HepG2 (cell line): ENCODE measurements around the gene HCFC1R1. TPM values are rescaled to one million over a fixed set of nuclear protein-coding genes. Genes with fewer than 3 reads are reported as not detected.
A peak's percentile ranks its signal among the peaks of the same experiment; 100 is the strongest.

ENCODE experiments used
- AGO2 ChIP-seq: fragments of 200-400 bp; formaldehyde crosslinking; optimal IDR thresholded peaks from 2 replicates; pipeline ENCODE3; 2017; ENCODE audit warnings: mild to moderate bottlenecking, low read depth, low read length, moderate library complexity
- GLI4 ChIP-seq: sonication (generic); formaldehyde crosslinking; IDR thresholded peaks from 2 replicates; pipeline ENCODE4 v1.5.1; 2020; ENCODE audit warnings: missing genetic modification reagents, mild to moderate bottlenecking, moderate library complexity, borderline replicate concordance
- GRHL1 ChIP-seq: sonication (generic); formaldehyde crosslinking; conservative IDR thresholded peaks from 2 replicates; pipeline ENCODE4 v1.8.0; 2022; ENCODE audit warnings: missing genetic modification reagents
- HMGXB4 ChIP-seq, 2 experiments: sonication (generic) in 1 of 2; formaldehyde crosslinking in 1 of 2; IDR thresholded peaks; 2 replicates each; pipeline versions ENCODE4 v1.4.0 to v1.6.1; 2018 to 2020; ENCODE audit warnings: missing genetic modification reagents in 2 of 2, borderline replicate concordance in 1 of 2, low read depth in 1 of 2, mild to moderate bottlenecking in 1 of 2, missing biosample characterization in 1 of 2
- RAD21 ChIP-seq: fragments of 450-650 bp; formaldehyde crosslinking; IDR thresholded peaks from 2 replicates; pipeline ENCODE4 v1.5.0; 2020; ENCODE audit warnings: mild to moderate bottlenecking
- SRSF4 ChIP-seq: fragments of 200-400 bp; formaldehyde crosslinking; IDR thresholded peaks from one replicate; pipeline ENCODE4 v1.6.1; 2018; ENCODE audit warnings: mild to moderate bottlenecking, low read depth, low read length, moderate library complexity; ENCODE audit not compliant: poor library complexity, severe bottlenecking
- ZBTB39 ChIP-seq: sonication (generic); formaldehyde crosslinking; IDR thresholded peaks from 2 replicates; pipeline ENCODE4 v1.5.0; 2020; ENCODE audit warnings: missing genetic modification reagents
- ZMAT3 ChIP-seq: sonication (generic); formaldehyde crosslinking; conservative IDR thresholded peaks from 2 replicates; pipeline ENCODE4 v1.7.0; 2021; ENCODE audit warnings: missing genetic modification reagents
- ZNF17 ChIP-seq: sonication (generic); formaldehyde crosslinking; IDR thresholded peaks from 2 replicates; pipeline ENCODE4 v1.5.0; 2020; ENCODE audit warnings: mild to moderate bottlenecking, missing genetic modification reagents
- ZNF292 ChIP-seq: sonication (generic); formaldehyde crosslinking; IDR thresholded peaks from 2 replicates; pipeline ENCODE4 v1.8.1; 2022; ENCODE audit warnings: mild to moderate bottlenecking, low read depth, missing genetic modification reagents, borderline replicate concordance
- ZNF468 ChIP-seq: sonication (generic); formaldehyde crosslinking; IDR thresholded peaks from 2 replicates; pipeline ENCODE4 v1.8.0; 2022; ENCODE audit warnings: mild to moderate bottlenecking, moderate library complexity, missing genetic modification reagents
- ZNF501 ChIP-seq: sonication (generic); formaldehyde crosslinking; IDR thresholded peaks from 2 replicates; pipeline ENCODE4 v1.5.1; 2020; ENCODE audit warnings: mild to moderate bottlenecking, moderate library complexity, missing genetic modification reagents
- polyA plus RNA-seq, 8 experiments: library from polyadenylated mRNA; depleted of rRNA in 3 of 8; stranded (reverse) in 7 of 8; unstranded in 1 of 8; fragments of >200 nt; fragmentation: Illumina TruSeq in 4 of 8; extraction: Trizol in 4 of 8; gene quantifications; 2 replicates each; pipeline versions ENCODE4 v1.2.1 to v1.2.3, GENCODE V29; 2011 to 2016; ENCODE audit warnings: low read depth in 4 of 8, missing spikeins in 1 of 8, mixed read lengths in 1 of 8; ENCODE audit not compliant: insufficient read depth in 1 of 8
- total RNA-seq, 5 experiments: library from RNA; depleted of rRNA; stranded (reverse); fragments of >200 nt; fragmentation: Illumina TruSeq; extraction: Trizol; gene quantifications; 2 replicates each; pipeline ENCODE4 v1.2.3, GENCODE V29; 2016; ENCODE audit warnings: low read depth in 1 of 5
- TF ChIP-seq, protein P1 (sequence below): sonication (generic); formaldehyde crosslinking; IDR thresholded peaks from 2 replicates; pipeline ENCODE4 v1.5.1; 2020; ENCODE audit warnings: mild to moderate bottlenecking, missing genetic modification reagents, moderate library complexity

Gene HCFC1R1
- total and polyA plus RNA-seq, 2 of the 13 experiments (the other 11 are each of a cell fraction or from before 2014, with no cell fraction given) = 13.8 to 16.1 TPM

- TF ChIP-seq SRSF4 (no peak), RAD21 (CRISPR knock-in tag) (0 out of 2 replicates have a peak, but pooled peaks have one; percentile 34), GRHL1 (CRISPR knock-in tag) (no peak), ZNF501 (CRISPR knock-in tag) (peak; percentile 6; the same call in 1 of the 2 replicates), ZNF468 (CRISPR knock-in tag) (0 out of 2 replicates have a peak, but pooled peaks have one; percentile 50), AGO2 (peak; percentile 73), ZMAT3 (CRISPR knock-in tag) (no peak), ZNF292 (CRISPR knock-in tag) (0 out of 2 replicates have a peak, but pooled peaks have one; percentile 18), GLI4 (0 out of 2 replicates have a peak, but pooled peaks have one; percentile 38), ZNF17 (CRISPR knock-in tag) (no peak), HMGXB4 (CRISPR knock-in tag; IDR thresholded peaks at IDR 0.05; ENCODE audit: borderline replicate concordance in 1 of 2, low read depth in 1 of 2) (peak in 1 of 2 experiments; percentile 45; a peak in 1 of 4 replicates), ZBTB39 (CRISPR knock-in tag) (no peak)
- TF ChIP-seq, protein P1, sequence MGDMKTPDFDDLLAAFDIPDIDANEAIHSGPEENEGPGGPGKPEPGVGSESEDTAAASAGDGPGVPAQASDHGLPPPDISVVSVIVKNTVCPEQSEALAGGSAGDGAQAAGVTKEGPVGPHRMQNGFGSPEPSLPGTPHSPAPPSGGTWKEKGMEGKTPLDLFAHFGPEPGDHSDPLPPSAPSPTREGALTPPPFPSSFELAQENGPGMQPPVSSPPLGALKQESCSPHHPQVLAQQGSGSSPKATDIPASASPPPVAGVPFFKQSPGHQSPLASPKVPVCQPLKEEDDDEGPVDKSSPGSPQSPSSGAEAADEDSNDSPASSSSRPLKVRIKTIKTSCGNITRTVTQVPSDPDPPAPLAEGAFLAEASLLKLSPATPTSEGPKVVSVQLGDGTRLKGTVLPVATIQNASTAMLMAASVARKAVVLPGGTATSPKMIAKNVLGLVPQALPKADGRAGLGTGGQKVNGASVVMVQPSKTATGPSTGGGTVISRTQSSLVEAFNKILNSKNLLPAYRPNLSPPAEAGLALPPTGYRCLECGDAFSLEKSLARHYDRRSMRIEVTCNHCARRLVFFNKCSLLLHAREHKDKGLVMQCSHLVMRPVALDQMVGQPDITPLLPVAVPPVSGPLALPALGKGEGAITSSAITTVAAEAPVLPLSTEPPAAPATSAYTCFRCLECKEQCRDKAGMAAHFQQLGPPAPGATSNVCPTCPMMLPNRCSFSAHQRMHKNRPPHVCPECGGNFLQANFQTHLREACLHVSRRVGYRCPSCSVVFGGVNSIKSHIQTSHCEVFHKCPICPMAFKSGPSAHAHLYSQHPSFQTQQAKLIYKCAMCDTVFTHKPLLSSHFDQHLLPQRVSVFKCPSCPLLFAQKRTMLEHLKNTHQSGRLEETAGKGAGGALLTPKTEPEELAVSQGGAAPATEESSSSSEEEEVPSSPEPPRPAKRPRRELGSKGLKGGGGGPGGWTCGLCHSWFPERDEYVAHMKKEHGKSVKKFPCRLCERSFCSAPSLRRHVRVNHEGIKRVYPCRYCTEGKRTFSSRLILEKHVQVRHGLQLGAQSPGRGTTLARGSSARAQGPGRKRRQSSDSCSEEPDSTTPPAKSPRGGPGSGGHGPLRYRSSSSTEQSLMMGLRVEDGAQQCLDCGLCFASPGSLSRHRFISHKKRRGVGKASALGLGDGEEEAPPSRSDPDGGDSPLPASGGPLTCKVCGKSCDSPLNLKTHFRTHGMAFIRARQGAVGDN (CRISPR knock-in tag) = peak; percentile 43
Observed at GRCh38 chr16:3021449-3022207, 2.1 kb downstream of the HCFC1R1 start (continued).
